ENCODE measurements around the gene CTNNA2. TPM values are rescaled to one million over a fixed set of nuclear protein-coding genes. Genes with fewer than 3 reads are reported as not detected.
A peak's percentile ranks its signal among the peaks of the same experiment; 100 is the strongest.

Gene CTNNA2
- polyA plus RNA-seq, 4 donors = 0.27 to 2.8 (median 1.3) TPM; not detected in 1

DNA sequence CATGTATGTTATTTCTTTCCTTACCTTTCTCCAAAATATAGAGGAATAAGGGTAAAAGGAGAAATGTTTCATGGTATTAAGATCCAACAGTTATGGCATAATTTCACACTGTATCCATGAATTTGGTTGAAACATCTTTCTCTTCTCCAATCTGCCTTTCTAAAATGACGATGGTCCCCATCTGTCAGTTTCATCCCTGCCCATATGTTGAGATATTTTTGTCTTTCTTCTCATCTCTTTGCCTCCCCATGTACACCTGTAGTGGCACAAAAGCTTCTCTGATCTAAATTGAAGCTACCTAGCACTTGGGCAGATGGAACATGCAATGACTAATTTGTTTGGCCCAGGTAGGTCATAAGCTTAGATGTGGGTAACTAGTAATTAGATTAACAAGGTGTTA, 882.4 kb downstream of the CTNNA2 start:
- FAIRE-seq = no peak
- Histone ChIP-seq H3K9me3 (ENCODE audit: control insufficient read depth in 2 of 2, insufficient read depth in 1 of 2, low read depth in 1 of 2, low read length in 1 of 2) (no peaks in the 10 kb centered on the region), H3K4me3 (ENCODE audit: low read depth in 1 of 3, low read length in 3 of 3) (no peak overlapping the region), H3K4me1 (ENCODE audit: control insufficient read depth in 3 of 3, insufficient read depth in 2 of 3, low read depth in 1 of 3, low read length in 2 of 3) (no peaks in the 10 kb centered on the region), H3K27ac (ENCODE audit: low read depth in 1 of 3, low read length in 2 of 3) (no peak overlapping the region), H3K36me3 (ENCODE audit: control insufficient read depth in 3 of 3, insufficient read depth in 2 of 3, low read depth in 1 of 3, low read length in 3 of 3) (no peaks in the 10 kb centered on the region), H3K27me3 (ENCODE audit: control insufficient read depth in 3 of 3, insufficient read depth in 3 of 3, low read length in 3 of 3) (no peaks in the 10 kb centered on the region)
- DNase-seq = no peak
- 78 to 93% (median 91%) methylated on average over 1 of the region's 1 CpG for WGBS, 3 donors

GRCh38 chr2:80396276-80396675, 883.4 kb downstream of the CTNNA2 start:
- Histone ChIP-seq H3K36me3 (ENCODE audit: control insufficient read depth in 3 of 3, insufficient read depth in 2 of 3, low read depth in 1 of 3, low read length in 3 of 3) (no peaks in the 10 kb centered on the region), H3K4me1 (ENCODE audit: control insufficient read depth in 3 of 3, insufficient read depth in 2 of 3, low read depth in 1 of 3, low read length in 2 of 3) (no peaks in the 10 kb centered on the region), H3K27me3 (ENCODE audit: control insufficient read depth in 3 of 3, insufficient read depth in 3 of 3, low read length in 3 of 3) (no peaks in the 10 kb centered on the region), H3K27ac (ENCODE audit: low read depth in 1 of 3, low read length in 2 of 3) (no peak overlapping the region), H3K9me3 (ENCODE audit: control insufficient read depth in 2 of 2, insufficient read depth in 1 of 2, low read depth in 1 of 2, low read length in 1 of 2) (no peaks in the 10 kb centered on the region), H3K4me3 (ENCODE audit: low read depth in 1 of 3, low read length in 3 of 3) (no peak overlapping the region)
- FAIRE-seq (no peak), DNase-seq (no peak)

GRCh38 chr2:80403081-80403480, 890.2 kb downstream of the CTNNA2 start:
- Histone ChIP-seq H3K27ac (ENCODE audit: low read depth in 1 of 3, low read length in 2 of 3) (no peak overlapping the region), H3K4me3 (ENCODE audit: low read depth in 1 of 3, low read length in 3 of 3) (no peak overlapping the region), H3K36me3 (ENCODE audit: control insufficient read depth in 3 of 3, insufficient read depth in 2 of 3, low read depth in 1 of 3, low read length in 3 of 3) (no peaks in the 10 kb centered on the region), H3K4me1 (ENCODE audit: control insufficient read depth in 3 of 3, insufficient read depth in 2 of 3, low read depth in 1 of 3, low read length in 2 of 3) (no peaks in the 10 kb centered on the region), H3K27me3 (ENCODE audit: control insufficient read depth in 3 of 3, insufficient read depth in 3 of 3, low read length in 3 of 3) (no peaks in the 10 kb centered on the region), H3K9me3 (ENCODE audit: control insufficient read depth in 2 of 2, insufficient read depth in 1 of 2, low read depth in 1 of 2, low read length in 1 of 2) (no peaks in the 10 kb centered on the region)
- DNase-seq = no peak
- no peak for FAIRE-seq
- 18 to 47% (median 23%) methylated on average over 4 of the region's 4 CpGs for WGBS, 3 donors

DNA sequence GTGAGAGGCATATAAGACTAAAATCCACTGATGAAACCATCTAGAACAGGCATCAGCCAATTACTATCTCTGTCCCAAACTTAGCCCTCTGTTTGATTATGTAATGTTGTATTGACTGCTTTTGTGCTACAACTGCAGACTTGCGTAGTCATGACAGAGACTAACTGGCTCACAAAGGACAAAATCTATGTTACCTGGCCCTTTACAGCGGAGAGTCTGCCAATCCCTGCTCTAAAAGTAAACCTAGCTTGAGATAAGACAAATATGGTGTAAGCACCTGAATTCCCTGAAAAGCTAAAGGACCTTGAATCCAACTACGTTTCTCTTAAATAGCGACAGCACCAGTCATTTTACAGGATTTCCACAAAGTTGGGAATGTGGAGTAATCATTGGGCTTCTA, 894.5 kb downstream of the CTNNA2 start:
- Histone ChIP-seq H3K9me3 (ENCODE audit: control insufficient read depth in 2 of 2, insufficient read depth in 1 of 2, low read depth in 1 of 2, low read length in 1 of 2) (no peaks in the 10 kb centered on the region), H3K4me1 (ENCODE audit: control insufficient read depth in 3 of 3, insufficient read depth in 2 of 3, low read depth in 1 of 3, low read length in 2 of 3) (no peaks in the 10 kb centered on the region), H3K27ac (ENCODE audit: low read depth in 1 of 3, low read length in 2 of 3) (no peak overlapping the region), H3K4me3 (ENCODE audit: low read depth in 1 of 3, low read length in 3 of 3) (no peak overlapping the region), H3K27me3 (ENCODE audit: control insufficient read depth in 3 of 3, insufficient read depth in 3 of 3, low read length in 3 of 3) (no peaks in the 10 kb centered on the region), H3K36me3 (ENCODE audit: control insufficient read depth in 3 of 3, insufficient read depth in 2 of 3, low read depth in 1 of 3, low read length in 3 of 3) (no peaks in the 10 kb centered on the region)
- WGBS, 3 donors = 68 to 83% (median 81%) methylated on average over 4 of the region's 4 CpGs
- DNase-seq (no peak), FAIRE-seq (no peak)

GRCh38 chr2:80410346-80410745, 897.5 kb downstream of the CTNNA2 start:
- Histone ChIP-seq H3K27me3 (ENCODE audit: control insufficient read depth in 3 of 3, insufficient read depth in 3 of 3, low read length in 3 of 3) (no peaks in the 10 kb centered on the region), H3K4me3 (ENCODE audit: low read depth in 1 of 3, low read length in 3 of 3) (no peak overlapping the region), H3K9me3 (ENCODE audit: control insufficient read depth in 2 of 2, insufficient read depth in 1 of 2, low read depth in 1 of 2, low read length in 1 of 2) (no peaks in the 10 kb centered on the region), H3K4me1 (ENCODE audit: control insufficient read depth in 3 of 3, insufficient read depth in 2 of 3, low read depth in 1 of 3, low read length in 2 of 3) (no peaks in the 10 kb centered on the region), H3K27ac (ENCODE audit: low read depth in 1 of 3, low read length in 2 of 3) (no peak overlapping the region), H3K36me3 (ENCODE audit: control insufficient read depth in 3 of 3, insufficient read depth in 2 of 3, low read depth in 1 of 3, low read length in 3 of 3) (no peaks in the 10 kb centered on the region)
- 63 to 75% (median 66%) methylated on average over 3 of the region's 3 CpGs for WGBS, 3 donors
- no peak for DNase-seq
- FAIRE-seq = no peak

DNA sequence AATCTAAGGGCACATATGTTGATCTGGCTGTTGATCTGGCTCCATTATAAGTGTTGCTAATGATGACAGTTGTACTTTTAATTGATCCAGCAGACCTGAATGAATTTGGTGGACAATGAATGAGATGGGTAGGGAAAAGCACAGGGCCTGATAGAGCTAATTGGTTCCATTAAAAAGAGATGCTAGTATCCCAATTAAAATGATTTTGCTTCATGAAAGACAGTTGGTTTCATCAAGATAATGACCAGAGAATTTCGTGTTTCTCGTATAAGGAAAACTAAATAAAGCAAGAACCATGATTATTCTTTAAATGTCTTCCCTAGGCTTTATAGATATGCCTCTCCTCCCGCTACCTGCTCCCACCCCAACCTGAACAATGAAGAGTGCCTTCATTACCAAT, 900.3 kb downstream of the CTNNA2 start:
- Histone ChIP-seq H3K9me3 (ENCODE audit: control insufficient read depth in 2 of 2, insufficient read depth in 1 of 2, low read depth in 1 of 2, low read length in 1 of 2) (no peaks in the 10 kb centered on the region), H3K4me1 (ENCODE audit: control insufficient read depth in 3 of 3, insufficient read depth in 2 of 3, low read depth in 1 of 3, low read length in 2 of 3) (no peaks in the 10 kb centered on the region), H3K36me3 (ENCODE audit: control insufficient read depth in 3 of 3, insufficient read depth in 2 of 3, low read depth in 1 of 3, low read length in 3 of 3) (no peaks in the 10 kb centered on the region), H3K4me3 (ENCODE audit: low read depth in 1 of 3, low read length in 3 of 3) (no peak overlapping the region), H3K27me3 (ENCODE audit: control insufficient read depth in 3 of 3, insufficient read depth in 3 of 3, low read length in 3 of 3) (no peaks in the 10 kb centered on the region), H3K27ac (ENCODE audit: low read depth in 1 of 3, low read length in 2 of 3) (no peak overlapping the region)
- DNase-seq = no peak
- WGBS, 3 donors = 72 to 88% (median 75%) methylated on average over 3 of the region's 3 CpGs
- FAIRE-seq = no peak

DNA sequence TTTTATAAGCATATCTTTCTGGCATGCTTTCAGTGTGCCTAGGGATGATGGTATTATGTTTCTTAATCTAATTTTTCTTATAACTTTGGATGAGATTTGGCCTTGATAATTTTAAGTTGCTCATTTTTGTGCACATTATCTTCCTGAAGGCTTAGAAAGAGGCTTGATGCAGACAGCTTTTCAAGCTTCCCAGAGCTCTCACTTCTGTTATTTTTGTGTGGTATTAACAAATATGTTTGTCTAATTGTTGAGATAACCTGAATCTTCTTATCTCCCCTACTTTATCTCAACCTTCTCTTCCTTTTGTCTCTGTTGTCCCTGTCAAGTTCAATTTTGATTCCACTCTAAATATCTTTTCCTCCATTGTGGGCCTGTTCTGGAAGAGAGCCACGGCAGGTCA, 904.9 kb downstream of the CTNNA2 start:
- H3K27ac ChIP-seq (ENCODE audit: low read depth in 1 of 3, low read length in 2 of 3) = no peak overlapping the region
- DNase-seq (no peak), FAIRE-seq (peak; percentile 68)
- no peaks in the 10 kb centered on the region for H3K36me3 ChIP-seq (ENCODE audit: control insufficient read depth in 3 of 3, insufficient read depth in 2 of 3, low read depth in 1 of 3, low read length in 3 of 3)
- H3K4me1 ChIP-seq (ENCODE audit: control insufficient read depth in 3 of 3, insufficient read depth in 2 of 3, low read depth in 1 of 3, low read length in 2 of 3) = no peaks in the 10 kb centered on the region
- no peak overlapping the region for H3K4me3 ChIP-seq (ENCODE audit: low read depth in 1 of 3, low read length in 3 of 3)
- H3K27me3 ChIP-seq (ENCODE audit: control insufficient read depth in 3 of 3, insufficient read depth in 3 of 3, low read length in 3 of 3) = no peaks in the 10 kb centered on the region
- WGBS, 3 donors = 75 to 89% (median 87%) methylated on average over 1 of the region's 1 CpG
- H3K9me3 ChIP-seq (ENCODE audit: control insufficient read depth in 2 of 2, insufficient read depth in 1 of 2, low read depth in 1 of 2, low read length in 1 of 2) = no peaks in the 10 kb centered on the region

DNA sequence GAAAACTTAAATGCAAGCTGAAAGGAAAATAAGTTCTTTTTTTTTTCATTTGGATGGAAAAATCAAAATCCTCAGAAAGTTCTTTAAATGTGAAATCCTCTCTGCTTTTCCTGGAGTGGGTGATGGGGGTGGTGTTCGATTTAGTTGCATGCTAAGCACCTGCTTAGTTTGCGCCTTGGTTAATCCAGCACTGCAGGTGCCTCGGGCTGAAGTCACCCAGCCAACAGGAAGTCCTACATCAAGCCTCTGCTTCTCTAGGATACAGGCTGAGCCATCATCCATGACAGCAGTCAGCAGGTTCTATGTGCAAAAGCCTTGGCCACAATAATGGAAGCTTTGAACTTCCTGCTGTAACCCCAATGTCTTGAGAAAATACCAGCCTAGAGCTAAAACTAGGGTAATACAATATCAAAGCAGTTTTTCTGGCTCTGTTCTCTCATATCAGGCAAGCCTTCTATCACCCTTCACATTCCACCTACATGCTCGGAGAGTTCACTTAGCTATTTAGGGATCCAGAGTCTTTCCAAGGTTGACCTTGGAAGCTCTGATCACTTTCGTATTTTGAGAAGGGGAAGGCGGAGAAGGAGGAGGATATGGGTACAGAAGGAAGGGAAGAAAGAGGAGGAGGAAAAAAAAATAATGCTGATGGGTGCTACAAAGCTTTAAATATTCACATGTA, 907.8 kb downstream of the CTNNA2 start:
- 64 to 79% (median 65%) methylated on average over 6 of the region's 6 CpGs for WGBS, 3 donors
- no peak for FAIRE-seq
- no peak overlapping the region for H3K4me3 ChIP-seq (ENCODE audit: low read depth in 1 of 3, low read length in 3 of 3)

DNA sequence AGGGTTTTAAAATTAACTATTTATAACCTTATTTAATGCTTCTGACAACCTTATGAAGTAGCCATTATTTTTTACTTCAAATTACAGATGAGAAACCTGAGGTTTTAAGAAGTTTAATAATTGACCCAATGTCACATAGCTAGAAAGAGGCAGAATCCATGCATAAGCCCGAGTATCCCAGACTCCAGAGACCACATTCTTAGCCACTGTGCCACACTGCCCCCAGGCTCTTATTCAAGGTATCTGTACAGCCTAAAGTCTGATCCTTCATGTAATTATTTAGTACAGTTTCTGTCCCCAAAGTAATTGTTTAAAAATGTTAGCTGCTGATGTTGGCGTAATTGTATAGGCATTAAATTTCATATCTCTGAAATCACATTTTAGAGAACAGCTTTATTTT, 916.4 kb downstream of the CTNNA2 start:
- FAIRE-seq (no peak), DNase-seq (no peak)
- WGBS, 3 donors = 67 to 75% (median 73%) methylated on average over 2 of the region's 2 CpGs
- no peaks in the 10 kb centered on the region for H3K9me3 ChIP-seq (ENCODE audit: control insufficient read depth in 2 of 2, insufficient read depth in 1 of 2, low read depth in 1 of 2, low read length in 1 of 2)
- H3K4me3 ChIP-seq (ENCODE audit: low read depth in 1 of 3, low read length in 3 of 3) = no peak overlapping the region
- H3K27ac ChIP-seq (ENCODE audit: low read depth in 1 of 3, low read length in 2 of 3) = no peak overlapping the region
- no peaks in the 10 kb centered on the region for H3K36me3 ChIP-seq (ENCODE audit: control insufficient read depth in 3 of 3, insufficient read depth in 2 of 3, low read depth in 1 of 3, low read length in 3 of 3)
- no peaks in the 10 kb centered on the region for H3K27me3 ChIP-seq (ENCODE audit: control insufficient read depth in 3 of 3, insufficient read depth in 3 of 3, low read length in 3 of 3)
- H3K4me1 ChIP-seq (ENCODE audit: control insufficient read depth in 3 of 3, insufficient read depth in 2 of 3, low read depth in 1 of 3, low read length in 2 of 3) = peaks cover 0 to 3% (median 0%) of the 10 kb centered on the region in 3 donors

More for the DNA sequence above, 907.8 kb downstream of the CTNNA2 start:
- Histone ChIP-seq H3K36me3 (ENCODE audit: control insufficient read depth in 3 of 3, insufficient read depth in 2 of 3, low read depth in 1 of 3, low read length in 3 of 3) (no peaks in the 10 kb centered on the region), H3K9me3 (ENCODE audit: control insufficient read depth in 2 of 2, insufficient read depth in 1 of 2, low read depth in 1 of 2, low read length in 1 of 2) (no peaks in the 10 kb centered on the region), H3K27me3 (ENCODE audit: control insufficient read depth in 3 of 3, insufficient read depth in 3 of 3, low read length in 3 of 3) (no peaks in the 10 kb centered on the region), H3K27ac (ENCODE audit: low read depth in 1 of 3, low read length in 2 of 3) (no peak overlapping the region), H3K4me1 (ENCODE audit: control insufficient read depth in 3 of 3, insufficient read depth in 2 of 3, low read depth in 1 of 3, low read length in 2 of 3) (no peaks in the 10 kb centered on the region)
- DNase-seq = no peak

Measured in small intestine (tissue), 7 donors.